BLaER1 treated with 17β-estradiol and CSF1 and Interleukin-3, amounts not matched to agents 10 nM and 100 nM (cell line): ENCODE data around the gene GPHB5.

Source experiments
- H3K27ac ChIP-seq, 11 experiments: shearing (Covaris generic); formaldehyde crosslinking; 2 replicates each; pipeline ENCODE4 v1.8.1; 2022
- H3K27me3 ChIP-seq, 11 experiments: shearing (Covaris generic); formaldehyde crosslinking; 2 replicates each; pipeline ENCODE4 v1.8.1; 2022
- H3K36me3 ChIP-seq, 11 experiments: shearing (Covaris generic); formaldehyde crosslinking; 2 replicates each; pipeline ENCODE4 v1.8.1; 2022
- H3K4me1 ChIP-seq, 10 experiments: shearing (Covaris generic); formaldehyde crosslinking; 2 replicates each; pipeline ENCODE4 v1.8.1; 2022
- H3K4me2 ChIP-seq, 11 experiments: shearing (Covaris generic); formaldehyde crosslinking; 2 replicates each; pipeline ENCODE4 v1.8.1; 2022
- H3K4me3 ChIP-seq, 10 experiments: shearing (Covaris generic); formaldehyde crosslinking; 2 replicates each; pipeline ENCODE4 v1.8.1; 2022
- H3K9ac ChIP-seq, 11 experiments: shearing (Covaris generic); formaldehyde crosslinking; 2 replicates each; pipeline ENCODE4 v1.8.1; 2022
- H3K9me3 ChIP-seq, 11 experiments: shearing (Covaris generic); formaldehyde crosslinking; replicated peaks in 1 of 11; 2 replicates each; pipeline ENCODE4 v1.8.1; 2022
- H4K20me1 ChIP-seq, 11 experiments: shearing (Covaris generic); formaldehyde crosslinking; 2 replicates each; pipeline ENCODE4 v1.8.1; 2022
- Cebpa-rat ChIP-seq, 11 experiments: shearing (Covaris generic); IDR thresholded peaks; 2 replicates each; pipeline ENCODE4 v1.8.1; 2022

GPHB5 gene

GRCh38 chr14:63273129-63273528 is 45.6 kb downstream of the GPHB5 start:
- TF ChIP-seq Cebpa-rat (IDR thresholded peaks at IDR 0.05): no peak
- Histone ChIP-seq H4K20me1 (no peaks in the 10 kb centered on the region), H3K9ac (no peak overlapping the region), H3K27ac (no peak overlapping the region), H3K27me3 (no peaks in the 10 kb centered on the region), H3K4me2 (no peak overlapping the region), H3K36me3 (no peaks in the 10 kb centered on the region), H3K9me3 (no peaks in the 10 kb centered on the region), H3K4me1 (no peaks in the 10 kb centered on the region), H3K4me3 (no peak overlapping the region)

GRCh38 chr14:63269561-63270225 is 49.0 kb downstream of the GPHB5 start:
- H3K9me3 ChIP-seq: peaks cover 0 to 8% (median 5%) of the 10 kb centered on the region in 11 experiments; a peak in 4 of 22 replicates
- no peaks in the 10 kb centered on the region for H3K36me3 ChIP-seq
- H3K4me3 ChIP-seq: no peak overlapping the region
- no peaks in the 10 kb centered on the region for H4K20me1 ChIP-seq
- H3K27me3 ChIP-seq: no peaks in the 10 kb centered on the region
- no peak overlapping the region for H3K9ac ChIP-seq
- no peak overlapping the region for H3K27ac ChIP-seq
- H3K4me2 ChIP-seq: no peak overlapping the region
- H3K4me1 ChIP-seq: no peaks in the 10 kb centered on the region
- no peak for TF ChIP-seq Cebpa-rat (IDR thresholded peaks at IDR 0.05)

- Histone ChIP-seq H3K27me3 (no peaks in the 10 kb centered on the region), H3K9me3 (peaks cover 0 to 8% (median 5%) of the 10 kb centered on the region in 11 experiments; a peak in 4 of 22 replicates), H3K27ac (no peak overlapping the region), H3K4me1 (no peaks in the 10 kb centered on the region), H3K9ac (no peak overlapping the region), H3K36me3 (no peaks in the 10 kb centered on the region), H3K4me2 (no peak overlapping the region), H4K20me1 (no peaks in the 10 kb centered on the region), H3K4me3 (no peak overlapping the region)
- no peak for TF ChIP-seq Cebpa-rat (IDR thresholded peaks at IDR 0.05)
Measured at GRCh38 chr14:63268771-63269170, 50.0 kb downstream of the GPHB5 start.

GRCh38 chr14:63267171-63267570 is 51.6 kb downstream of the GPHB5 start:
- Histone ChIP-seq H3K27ac (no peak overlapping the region), H3K4me3 (no peak overlapping the region), H3K27me3 (no peaks in the 10 kb centered on the region), H3K9me3 (peaks cover 0 to 8% (median 5%) of the 10 kb centered on the region in 11 experiments; a peak in 4 of 22 replicates), H4K20me1 (no peaks in the 10 kb centered on the region), H3K4me2 (no peak overlapping the region), H3K4me1 (no peaks in the 10 kb centered on the region), H3K9ac (no peak overlapping the region), H3K36me3 (no peaks in the 10 kb centered on the region)
- TF ChIP-seq Cebpa-rat (IDR thresholded peaks at IDR 0.05): no peak

- no peaks in the 10 kb centered on the region for H3K27me3 ChIP-seq
- no peak for TF ChIP-seq Cebpa-rat (IDR thresholded peaks at IDR 0.05)
- H3K27ac ChIP-seq: no peak overlapping the region
- H3K9me3 ChIP-seq: peaks cover 0 to 8% (median 5%) of the 10 kb centered on the region in 11 experiments; a peak in 4 of 22 replicates
- no peak overlapping the region for H3K4me3 ChIP-seq
- H4K20me1 ChIP-seq: no peaks in the 10 kb centered on the region
- no peaks in the 10 kb centered on the region for H3K36me3 ChIP-seq
- H3K4me2 ChIP-seq: no peak overlapping the region
- no peaks in the 10 kb centered on the region for H3K4me1 ChIP-seq
- no peak overlapping the region for H3K9ac ChIP-seq
Measured at GRCh38 chr14:63266106-63266505, 52.6 kb downstream of the GPHB5 start.
